ENCODE data around the gene SLC7A7. TPM values are rescaled to one million over a fixed set of nuclear protein-coding genes. Genes with fewer than 3 reads are reported as not detected.
"Not testable (repeated sequence)": the region's sequence is repeated elsewhere in the genome, so short reads cannot be mapped to it uniquely, and the experiment has no call there.

Gene SLC7A7
- total RNA-seq, 1 experiment from 2014 or later: 0.82 TPM

DNA sequence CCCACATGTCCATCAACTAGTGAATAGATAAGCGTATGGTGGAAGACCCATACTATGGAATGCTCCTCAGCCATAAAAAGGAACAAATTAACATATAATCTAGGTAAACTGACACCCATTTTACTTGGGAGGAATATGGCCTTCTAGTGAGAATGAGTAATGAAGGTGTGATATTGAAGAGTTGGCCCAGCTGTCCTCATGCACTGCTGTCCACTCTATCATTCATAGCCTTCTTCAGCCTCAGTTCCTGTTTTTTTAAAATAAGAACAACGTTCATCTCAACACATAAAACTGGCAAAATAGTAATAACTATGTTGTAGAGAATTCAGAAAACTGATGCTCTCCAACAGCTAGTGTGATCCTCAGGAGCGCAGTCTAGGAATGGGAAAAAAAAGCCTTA lies 75.2 kb downstream of the SLC7A7 start:
- in situ Hi-C loops (cut with HindIII; ENCODE audit: low pct_unique_long_range_greater_than_20kb, low sequenced_read_pairs): no loop called here
- no peak for DNase-seq (ENCODE audit: low read depth, low spot score)

DNA sequence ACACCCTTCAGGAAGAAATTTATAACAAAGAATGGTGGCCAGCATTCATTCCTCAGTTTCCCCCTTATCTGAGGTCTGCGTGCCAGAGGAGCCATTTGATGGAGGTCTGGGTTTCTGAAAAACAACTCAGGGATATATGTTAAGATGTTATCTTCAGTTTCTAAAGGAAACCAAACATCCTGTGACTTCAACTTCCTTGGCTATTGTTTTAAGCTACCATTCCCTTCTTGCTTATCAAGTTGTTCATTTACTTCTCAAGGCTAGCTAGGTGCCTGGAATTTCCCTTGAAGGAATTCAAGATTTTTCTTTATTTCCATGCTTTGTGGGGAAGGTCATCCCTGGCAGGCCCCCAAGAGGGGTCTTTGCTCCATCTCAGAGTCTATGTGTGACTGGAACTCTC lies 75.8 kb downstream of the SLC7A7 start:
- no peak for DNase-seq (ENCODE audit: low read depth, low spot score)
- in situ Hi-C loops (cut with HindIII; ENCODE audit: low pct_unique_long_range_greater_than_20kb, low sequenced_read_pairs): no loop called here

DNA sequence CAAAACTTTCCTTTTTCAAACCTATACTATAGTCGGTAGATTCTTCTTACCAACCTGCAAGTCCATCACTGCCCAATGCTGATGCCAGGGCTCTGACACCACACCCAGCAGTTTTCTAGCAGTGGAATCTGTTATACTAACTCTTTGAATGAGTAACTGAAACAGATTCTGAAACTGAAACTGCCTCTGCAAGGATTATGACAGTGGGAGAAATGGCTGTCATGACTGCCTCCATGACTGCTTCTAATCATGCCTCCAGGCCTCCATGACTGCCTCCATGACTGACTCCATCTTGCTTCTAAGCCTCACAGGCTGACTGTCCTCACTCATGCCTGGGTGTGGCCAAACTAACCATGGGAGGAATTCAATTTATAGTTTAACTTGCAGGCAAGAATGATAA lies 78.2 kb downstream of the SLC7A7 start:
- in situ Hi-C loops (cut with HindIII; ENCODE audit: low pct_unique_long_range_greater_than_20kb, low sequenced_read_pairs): no loop called here
- DNase-seq (ENCODE audit: low read depth, low spot score): no peak

DNA sequence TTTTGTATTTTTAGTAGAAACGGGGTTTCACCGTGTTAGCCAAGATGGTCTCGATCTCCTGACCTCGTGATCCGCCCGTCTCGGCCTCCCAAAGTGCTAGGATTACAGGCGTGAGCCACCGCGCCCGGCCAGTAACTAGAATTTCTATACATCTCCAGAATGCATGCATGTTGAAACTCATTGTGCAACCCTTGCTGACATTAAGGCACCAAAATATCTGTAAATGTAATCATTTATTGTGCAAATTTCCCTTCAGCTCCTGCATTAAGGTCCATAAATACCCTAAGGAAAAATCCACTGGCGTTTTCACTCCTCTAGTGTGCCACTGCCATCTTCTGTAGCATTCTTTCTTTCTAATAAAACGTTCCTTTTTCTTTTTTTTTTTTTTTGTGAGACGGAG lies 78.9 kb downstream of the SLC7A7 start:
- in situ Hi-C loops (cut with HindIII; ENCODE audit: low pct_unique_long_range_greater_than_20kb, low sequenced_read_pairs); DNase-seq (ENCODE audit: low read depth, low spot score): not testable (repeated sequence)

DNA sequence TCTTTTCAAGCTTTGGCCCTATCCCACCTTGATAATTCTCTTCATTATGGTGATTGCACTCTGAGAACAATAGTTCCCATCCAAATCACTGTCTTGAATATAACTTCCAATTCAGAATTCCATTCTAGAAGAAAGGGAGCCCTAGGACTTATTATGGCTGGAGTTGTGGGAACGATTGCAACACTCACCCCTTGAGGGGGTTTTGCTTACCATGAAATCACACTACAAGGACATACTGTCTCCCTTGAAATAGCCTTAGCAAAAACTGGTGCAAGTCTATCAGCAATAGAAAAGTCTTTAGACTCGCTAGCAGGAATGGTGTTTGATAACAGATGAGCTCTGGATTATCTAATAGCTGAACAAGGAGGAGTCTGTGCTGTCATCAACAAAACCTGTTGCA lies 80.1 kb downstream of the SLC7A7 start:
- DNase-seq (ENCODE audit: low read depth, low spot score): peak; percentile 47
- in situ Hi-C loops (cut with HindIII; ENCODE audit: low pct_unique_long_range_greater_than_20kb, low sequenced_read_pairs): no loop called here

DNA sequence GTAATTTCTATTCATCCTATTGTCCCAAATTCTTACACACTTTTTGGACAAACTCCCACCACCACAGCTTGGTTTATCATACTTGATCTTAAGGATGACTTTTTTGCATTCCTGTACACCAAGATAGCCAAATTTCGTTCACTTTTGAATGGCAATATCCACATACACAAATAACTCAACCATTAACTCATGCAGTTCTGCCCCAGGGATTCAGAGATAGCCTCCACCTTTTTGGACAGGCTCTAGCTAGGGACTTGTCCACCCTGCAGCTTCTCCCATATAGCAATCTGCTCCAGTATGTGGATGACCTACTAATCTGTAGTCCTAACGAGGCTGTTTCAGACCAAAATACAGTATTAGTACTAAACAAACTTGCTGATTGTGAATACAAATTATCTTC lies 81.4 kb downstream of the SLC7A7 start:
- in situ Hi-C loops (cut with HindIII; ENCODE audit: low pct_unique_long_range_greater_than_20kb, low sequenced_read_pairs): no loop called here
- no peak for DNase-seq (ENCODE audit: low read depth, low spot score)

DNA sequence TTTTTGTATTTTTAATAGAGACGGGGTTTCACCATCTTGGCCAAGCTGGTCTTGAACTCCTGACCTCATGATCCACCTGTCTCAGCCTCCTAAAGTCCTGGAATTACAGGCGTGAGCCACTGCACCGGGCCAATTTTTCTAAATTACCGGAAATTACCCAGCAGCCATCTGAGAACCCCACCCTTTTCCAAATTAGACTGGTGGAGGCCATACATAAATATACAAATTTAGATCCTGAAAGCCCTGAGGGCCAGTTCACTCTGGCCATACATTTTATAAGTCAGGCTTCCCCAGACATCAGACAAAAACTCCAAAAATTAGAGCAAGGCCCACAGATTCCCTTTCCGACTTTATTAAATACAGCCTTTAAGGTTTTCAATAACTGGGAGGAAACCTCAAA lies 83.2 kb downstream of the SLC7A7 start:
- in situ Hi-C loops (cut with HindIII; ENCODE audit: low pct_unique_long_range_greater_than_20kb, low sequenced_read_pairs); DNase-seq (ENCODE audit: low read depth, low spot score): not testable (repeated sequence)

DNA sequence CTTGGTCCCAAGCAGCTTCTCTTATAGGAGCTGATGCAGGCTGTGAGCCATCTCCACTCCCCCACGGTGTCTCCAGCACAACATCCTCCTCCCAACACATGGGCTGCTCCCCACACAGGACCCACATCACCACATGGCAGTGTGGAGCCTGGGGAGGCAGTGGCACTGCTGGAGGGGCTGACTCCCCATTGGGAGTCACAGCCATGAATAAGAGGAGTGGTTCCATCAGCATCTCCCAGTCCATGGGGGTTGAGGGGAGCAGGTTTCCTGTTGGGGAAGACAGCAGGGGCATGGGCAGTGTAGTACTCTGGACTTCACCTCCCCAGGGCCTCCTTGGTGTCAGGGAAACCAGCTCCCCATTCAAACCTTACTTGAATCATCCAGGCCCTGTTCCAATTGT lies 89.2 kb downstream of the SLC7A7 start:
- in situ Hi-C loops (cut with HindIII; ENCODE audit: low pct_unique_long_range_greater_than_20kb, low sequenced_read_pairs): no loop called here
- no peak for DNase-seq (ENCODE audit: low read depth, low spot score)

DNA sequence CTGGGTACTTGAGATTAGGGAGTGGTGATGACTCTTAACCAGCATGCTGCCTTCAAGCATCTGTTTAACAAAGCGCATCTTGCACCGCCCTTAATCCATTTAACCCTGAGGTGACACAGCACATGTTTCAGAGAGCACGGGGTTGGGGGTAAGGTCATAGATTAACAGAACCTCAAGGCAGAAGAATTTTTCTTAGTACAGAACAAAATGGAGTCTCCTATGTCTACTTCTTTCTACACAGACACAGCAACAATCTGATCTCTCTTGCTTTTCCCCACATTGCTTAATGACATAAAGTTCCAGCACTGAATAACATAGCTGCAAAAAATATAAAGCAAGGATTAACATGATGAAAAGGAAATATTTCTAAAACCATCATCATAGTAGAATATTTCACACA lies 89.9 kb downstream of the SLC7A7 start:
- DNase-seq (ENCODE audit: low read depth, low spot score); in situ Hi-C loops (cut with HindIII; ENCODE audit: low pct_unique_long_range_greater_than_20kb, low sequenced_read_pairs): not testable (repeated sequence)

DNA sequence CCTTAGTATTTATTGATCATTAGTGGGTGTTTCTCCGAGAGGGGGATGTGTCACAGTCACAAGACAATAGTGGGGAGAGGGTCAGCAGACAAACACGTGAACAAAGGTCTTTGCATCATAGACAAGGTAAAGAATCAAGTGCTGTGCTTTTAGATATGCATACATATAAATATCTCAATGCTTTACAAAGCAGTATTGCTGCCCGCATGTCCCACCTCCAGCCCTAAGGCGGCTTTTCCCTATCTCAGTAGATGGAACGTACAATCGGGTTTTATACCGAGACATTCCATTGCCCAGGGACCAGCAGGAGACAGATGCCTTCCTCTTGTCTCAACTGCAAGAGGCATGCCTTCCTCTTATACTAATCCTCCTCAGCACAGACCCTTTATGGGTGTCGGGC lies 90.4 kb downstream of the SLC7A7 start:
- in situ Hi-C loops (cut with HindIII; ENCODE audit: low pct_unique_long_range_greater_than_20kb, low sequenced_read_pairs); DNase-seq (ENCODE audit: low read depth, low spot score): not testable (repeated sequence)

DNA sequence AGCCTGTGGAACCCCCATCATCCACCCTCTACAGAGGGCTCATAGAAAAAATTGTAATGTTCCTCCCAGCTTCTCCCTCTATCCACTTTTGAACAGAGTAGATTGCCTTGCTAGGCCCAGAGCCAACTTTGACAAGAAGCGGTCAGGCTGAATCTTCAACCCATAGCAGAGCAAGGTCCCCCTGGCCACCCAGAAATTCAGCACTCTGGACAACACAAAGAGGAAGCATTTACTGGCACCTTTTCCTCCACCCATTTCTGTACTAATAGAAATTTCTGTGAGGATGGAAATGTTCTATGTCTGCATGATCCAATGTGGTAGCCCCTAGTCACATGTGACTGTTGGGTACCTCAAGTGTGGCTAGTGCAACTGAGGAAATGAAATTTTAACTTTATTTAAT lies 91.4 kb downstream of the SLC7A7 start:
- DNase-seq (ENCODE audit: low read depth, low spot score): no peak
- in situ Hi-C loops (cut with HindIII; ENCODE audit: low pct_unique_long_range_greater_than_20kb, low sequenced_read_pairs): no loop called here

Small RNA genes within 50 kb of the gene (small RNA-seq; reads per million reads assigned to genes)
- gene RF00019: 0 reads per million in 2 experiments
- gene RF00588: 0 to 0.02 reads per million in 2 experiments

Other genes with a start within 250 kb of the SLC7A7 start
- 479 and 529 TPM in 2 replicates for gene DAD1, start 226.2 kb downstream of the SLC7A7 start, total RNA-seq (2014; rRNA removed; shearing (Covaris generic))
- gene ABHD4, start 217.1 kb downstream of the SLC7A7 start, total RNA-seq (2014; rRNA removed; shearing (Covaris generic)): 7.7 and 9.1 TPM in 2 replicates
- not detected in 2 replicates for gene OR6J1, start 171.1 kb downstream of the SLC7A7 start, total RNA-seq (2014; rRNA removed; shearing (Covaris generic))
- 232 and 242 TPM in 2 replicates for gene OXA1L, start 48.7 kb downstream of the SLC7A7 start, total RNA-seq (2014; rRNA removed; shearing (Covaris generic))
- 43.9 and 65.2 TPM in 2 replicates for gene MRPL52, start 14.5 kb upstream of the SLC7A7 start, total RNA-seq (2014; rRNA removed; shearing (Covaris generic))
- 138 and 143 TPM in 2 replicates for gene MMP14, start 21.1 kb upstream of the SLC7A7 start, total RNA-seq (2014; rRNA removed; shearing (Covaris generic))
- gene LRP10, start 56.3 kb upstream of the SLC7A7 start, total RNA-seq (2014; rRNA removed; shearing (Covaris generic)): 31.6 and 31.9 TPM in 2 replicates
- gene REM2, start 67.8 kb upstream of the SLC7A7 start, total RNA-seq (2014; rRNA removed; shearing (Covaris generic)): not detected in 2 replicates
- 62.7 and 63.2 TPM in 2 replicates for gene RBM23, start 103.7 kb upstream of the SLC7A7 start, total RNA-seq (2014; rRNA removed; shearing (Covaris generic))
- 62.8 and 66.6 TPM in 2 replicates for gene PRMT5, start 113.9 kb upstream of the SLC7A7 start, total RNA-seq (2014; rRNA removed; shearing (Covaris generic))
- 32.5 and 34.2 TPM in 2 replicates for gene HAUS4, start 141.7 kb upstream of the SLC7A7 start, total RNA-seq (2014; rRNA removed; shearing (Covaris generic))
- 8.5 and 9.5 TPM in 2 replicates for gene AJUBA, start 167.1 kb upstream of the SLC7A7 start, total RNA-seq (2014; rRNA removed; shearing (Covaris generic))
- gene C14orf93, start 194.7 kb upstream of the SLC7A7 start, total RNA-seq (2014; rRNA removed; shearing (Covaris generic)): 8.2 and 11.6 TPM in 2 replicates
- 162 and 165 TPM in 2 replicates for gene PSMB5, start 219.5 kb upstream of the SLC7A7 start, total RNA-seq (2014; rRNA removed; shearing (Covaris generic))
- not detected in 2 replicates for gene PSMB11, start 226.8 kb upstream of the SLC7A7 start, total RNA-seq (2014; rRNA removed; shearing (Covaris generic))
- 0.96 and 1.1 TPM in 2 replicates for gene CDH24, start 242.1 kb upstream of the SLC7A7 start, total RNA-seq (2014; rRNA removed; shearing (Covaris generic))

Data from SK-MEL-5 (cell line).